Activated T-cell treated with anti-CD3 and anti-CD28 coated beads for 4 hours (primary cell): Measurements from ENCODE around the gene NTM.
"Not testable (repeated sequence)": the region's sequence is repeated elsewhere in the genome, so short reads cannot be mapped to it uniquely, and the experiment has no call there.

Experiments used
- DNase-seq: peaks from one replicate; pipeline ENCODE4 v3.0.0-alpha.2; 2020

The NTM gene

GRCh38 chr11:131674051-131674755 lies 303.8 kb downstream of the NTM start:
- no peak for DNase-seq

DNA sequence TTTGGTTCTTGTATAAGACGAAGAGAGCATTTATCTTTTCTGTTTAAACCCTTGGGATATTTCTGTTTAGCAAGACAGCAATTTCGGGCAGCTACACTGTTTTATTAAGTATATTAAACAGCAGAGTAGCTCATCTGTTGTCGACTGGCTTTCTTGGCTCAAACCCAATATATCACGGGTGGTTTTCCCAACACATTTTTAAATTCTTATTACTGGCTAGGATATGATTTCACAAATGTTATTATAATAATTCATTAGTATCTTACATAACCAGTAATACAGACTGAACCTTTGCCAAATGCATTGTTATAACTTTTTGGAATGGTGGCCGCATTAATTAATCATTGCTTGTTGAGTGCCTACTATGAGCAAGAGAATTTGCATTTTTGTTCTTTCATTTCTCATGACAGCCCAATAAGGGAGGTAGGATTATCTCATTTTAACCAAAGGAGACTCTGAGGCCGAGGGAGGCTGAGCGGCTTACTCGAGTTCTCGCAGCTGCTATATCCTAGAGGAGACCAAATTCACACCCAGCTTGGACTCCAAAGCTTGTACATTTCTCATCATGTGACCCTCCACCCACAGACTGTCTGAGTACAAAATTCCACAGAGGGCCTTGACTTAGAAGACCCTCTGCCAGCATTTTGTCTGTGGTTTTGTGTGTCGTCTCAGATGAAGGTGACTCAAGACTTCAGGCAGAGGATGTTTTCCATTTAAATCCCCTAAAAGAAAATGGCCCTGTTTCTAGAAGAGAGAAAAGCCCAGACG lies 304.9 kb downstream of the NTM start:
- DNase-seq, result no peak

GRCh38 chr11:131677828-131678470 lies 307.5 kb downstream of the NTM start:
- no peak for DNase-seq

DNA sequence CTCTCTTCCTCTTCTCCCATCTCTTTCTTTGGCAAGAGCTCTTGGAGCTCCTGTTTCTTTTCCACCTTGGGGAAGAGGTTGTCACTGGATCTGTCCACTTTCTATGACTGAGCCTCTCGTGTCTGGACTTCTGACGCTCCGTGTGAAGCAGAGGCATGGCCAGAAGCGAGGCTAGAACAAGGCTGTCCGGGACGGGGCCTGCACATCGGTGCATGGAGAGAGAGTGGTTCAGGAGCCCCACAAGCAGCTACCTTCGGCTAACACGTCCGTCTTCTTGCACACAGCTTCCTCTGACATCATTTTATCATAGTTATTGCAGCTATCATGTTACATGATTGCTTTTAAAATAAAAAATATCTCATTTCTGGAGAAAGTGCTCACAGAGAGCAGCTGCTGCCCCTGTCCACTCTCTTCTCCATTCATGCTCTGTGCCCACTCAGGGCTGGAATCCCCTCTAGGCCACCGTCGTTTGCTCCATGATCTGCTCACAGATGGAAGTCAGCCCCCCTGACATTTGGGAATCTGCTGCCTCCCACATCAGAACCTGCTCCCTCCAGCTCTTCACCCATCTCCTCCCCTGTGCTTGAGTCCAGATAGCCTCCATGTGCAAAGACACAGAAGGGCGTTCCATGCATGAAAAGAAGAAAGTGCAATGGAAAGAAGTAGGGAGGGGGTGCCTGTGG lies 308.4 kb downstream of the NTM start:
- DNase-seq, result no peak

- DNase-seq, result not testable (repeated sequence)
Measured at GRCh38 chr11:131680448-131680847, 310.0 kb downstream of the NTM start.

DNA sequence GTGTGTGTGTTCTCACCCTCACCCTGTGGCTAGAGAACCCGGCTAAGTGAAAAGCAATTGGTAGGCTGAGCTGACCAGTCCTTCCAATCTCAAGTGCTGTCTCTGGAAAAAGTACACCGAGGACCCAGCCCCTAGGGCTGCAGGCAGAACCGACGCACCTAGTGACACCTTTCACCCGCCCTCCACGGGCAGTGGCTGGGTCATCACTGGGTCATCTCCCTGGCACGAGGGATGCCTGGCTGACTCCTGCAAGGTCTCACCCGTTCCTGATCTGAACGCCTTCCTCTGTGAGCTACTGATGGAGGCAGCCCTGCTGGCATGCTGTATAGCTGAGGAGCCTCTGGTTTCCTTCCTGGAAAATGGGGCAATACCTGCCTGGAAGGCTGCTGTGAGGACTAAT lies 311.5 kb downstream of the NTM start:
- DNase-seq, result no peak

DNA sequence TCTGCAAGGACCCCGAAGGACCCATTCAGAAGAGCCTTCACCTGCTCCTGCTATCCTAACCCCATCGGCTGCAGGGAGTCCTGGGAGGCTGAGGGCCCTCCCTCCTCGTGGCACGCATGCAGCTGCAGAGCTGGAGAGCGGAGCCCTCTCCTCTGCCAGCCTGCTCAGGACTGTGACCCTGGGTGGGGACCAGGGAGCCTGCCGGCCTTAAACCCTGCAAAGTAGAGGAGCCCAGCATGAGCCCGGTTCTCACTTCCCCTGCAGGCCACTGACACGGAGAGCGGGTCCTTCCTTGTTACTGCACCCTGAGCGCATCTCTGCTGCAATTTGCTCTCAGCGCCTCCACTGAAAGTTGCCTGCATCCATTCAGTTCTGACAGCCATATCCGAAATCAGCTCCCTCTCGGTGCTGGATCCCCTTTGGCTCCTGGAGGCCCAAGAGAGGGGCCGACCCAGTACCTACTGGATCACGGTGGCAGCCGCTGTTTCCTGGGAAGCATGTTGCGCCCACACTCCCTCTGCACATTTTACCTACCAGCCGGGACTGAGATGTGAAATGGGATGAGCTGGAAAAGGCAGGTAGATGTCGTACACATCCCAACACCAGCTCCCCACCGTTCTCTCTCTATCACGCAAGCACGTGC lies 312.1 kb downstream of the NTM start:
- no peak for DNase-seq

- no peak for DNase-seq
Measured at GRCh38 chr11:131683131-131683530, 312.7 kb downstream of the NTM start.

DNA sequence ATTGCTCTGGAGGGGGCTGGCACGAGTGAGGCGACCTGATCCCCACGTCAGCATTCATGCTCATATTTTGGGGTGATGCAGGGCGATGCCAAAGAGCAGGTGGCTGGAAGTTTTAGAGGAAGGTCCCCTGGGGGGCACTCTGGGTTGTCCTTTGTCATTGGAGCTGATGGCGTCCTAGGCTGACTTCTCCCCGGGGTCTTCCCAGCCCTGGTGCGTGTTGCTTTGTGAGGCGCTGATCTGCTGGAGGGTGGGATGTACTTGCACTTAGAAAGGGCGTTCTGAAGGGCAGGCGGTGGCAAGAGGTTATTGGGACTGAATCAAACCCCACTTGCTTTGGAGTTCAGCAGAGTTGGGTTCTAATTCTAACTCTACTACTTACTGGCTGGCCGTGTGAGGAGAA lies 313.3 kb downstream of the NTM start:
- DNase-seq, result no peak

GRCh38 chr11:131684111-131685060 lies 314.0 kb downstream of the NTM start:
- DNase-seq, result no peak

GRCh38 chr11:131685206-131685605 lies 314.8 kb downstream of the NTM start:
- DNase-seq, result no peak

DNA sequence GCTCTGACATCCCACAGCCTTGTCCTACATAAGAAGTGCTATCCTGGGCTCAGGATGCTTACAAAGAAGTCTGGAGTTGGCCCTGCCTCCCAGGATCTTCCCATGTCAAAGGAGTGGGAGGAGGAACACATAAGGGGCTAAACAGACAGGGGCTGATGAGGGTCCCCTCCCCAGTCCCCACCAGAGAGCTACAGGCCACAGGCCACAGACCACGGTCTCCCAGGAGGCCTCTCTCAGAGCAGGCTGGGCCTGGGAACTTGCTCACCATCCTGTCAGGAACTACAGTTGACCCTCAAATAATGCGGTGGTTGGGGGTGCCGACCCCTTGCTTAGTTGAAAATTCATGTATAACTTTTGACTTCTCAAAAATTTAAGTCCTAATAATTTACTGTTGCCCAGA lies 315.5 kb downstream of the NTM start:
- no peak for DNase-seq

DNA sequence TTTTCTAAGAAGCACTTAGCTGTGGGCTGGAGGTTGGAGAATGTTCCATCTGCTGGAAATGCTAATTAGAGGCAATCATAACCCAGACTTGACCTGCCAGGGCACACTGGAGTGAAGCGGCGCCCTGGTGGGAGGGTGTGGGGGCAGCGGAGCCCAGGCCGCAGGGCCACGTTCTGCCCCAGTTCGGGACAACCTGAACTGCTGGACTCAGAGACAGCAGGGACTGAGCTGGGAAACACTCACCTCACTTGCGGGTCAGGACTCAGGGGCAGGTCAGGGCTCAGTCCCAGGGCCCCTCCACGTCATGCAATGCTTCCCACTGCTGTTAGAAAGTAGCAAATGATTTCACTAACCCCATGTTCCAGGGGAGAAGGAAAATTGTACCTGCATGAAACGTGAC lies 316.4 kb downstream of the NTM start:
- no peak for DNase-seq

DNA sequence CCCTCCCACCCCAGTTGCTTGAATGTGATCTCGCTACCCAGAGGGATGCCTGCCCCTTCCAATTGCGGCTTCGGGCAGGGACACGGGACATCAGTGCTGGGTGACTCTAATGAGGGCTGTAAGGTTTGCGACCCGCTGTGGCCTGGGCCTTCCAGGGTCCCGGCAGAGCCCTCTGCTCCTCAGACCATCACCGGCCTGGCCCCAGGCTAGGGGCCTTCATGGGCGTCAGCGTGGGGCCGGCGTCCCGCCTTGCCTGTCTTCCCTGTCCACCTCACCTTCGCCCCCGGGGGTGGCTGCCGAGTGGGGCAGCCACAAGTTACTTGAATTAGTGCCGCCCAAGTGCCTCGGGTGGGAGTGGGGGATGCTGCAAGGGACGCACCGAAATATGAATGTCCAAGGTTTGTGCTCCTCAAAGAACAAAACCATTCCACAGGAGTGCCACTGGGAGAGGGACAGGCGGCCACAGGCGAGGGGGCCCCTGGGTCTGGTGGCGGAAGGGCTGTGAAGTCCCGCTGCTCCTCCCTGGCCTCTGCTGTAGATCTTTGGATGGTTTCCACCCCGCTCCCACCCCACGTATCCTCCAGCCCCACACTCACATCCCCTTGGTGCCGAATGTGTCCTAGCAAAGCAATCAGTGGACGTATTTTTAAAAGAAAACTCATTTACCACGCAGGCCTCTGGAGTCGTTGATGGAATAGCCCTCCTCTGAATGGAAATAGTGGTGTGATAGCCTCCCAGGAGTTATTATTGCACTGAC lies 317.1 kb downstream of the NTM start:
- DNase-seq, result no peak

- DNase-seq, result no peak
Measured at GRCh38 chr11:131688048-131688693, 317.8 kb downstream of the NTM start.

DNA sequence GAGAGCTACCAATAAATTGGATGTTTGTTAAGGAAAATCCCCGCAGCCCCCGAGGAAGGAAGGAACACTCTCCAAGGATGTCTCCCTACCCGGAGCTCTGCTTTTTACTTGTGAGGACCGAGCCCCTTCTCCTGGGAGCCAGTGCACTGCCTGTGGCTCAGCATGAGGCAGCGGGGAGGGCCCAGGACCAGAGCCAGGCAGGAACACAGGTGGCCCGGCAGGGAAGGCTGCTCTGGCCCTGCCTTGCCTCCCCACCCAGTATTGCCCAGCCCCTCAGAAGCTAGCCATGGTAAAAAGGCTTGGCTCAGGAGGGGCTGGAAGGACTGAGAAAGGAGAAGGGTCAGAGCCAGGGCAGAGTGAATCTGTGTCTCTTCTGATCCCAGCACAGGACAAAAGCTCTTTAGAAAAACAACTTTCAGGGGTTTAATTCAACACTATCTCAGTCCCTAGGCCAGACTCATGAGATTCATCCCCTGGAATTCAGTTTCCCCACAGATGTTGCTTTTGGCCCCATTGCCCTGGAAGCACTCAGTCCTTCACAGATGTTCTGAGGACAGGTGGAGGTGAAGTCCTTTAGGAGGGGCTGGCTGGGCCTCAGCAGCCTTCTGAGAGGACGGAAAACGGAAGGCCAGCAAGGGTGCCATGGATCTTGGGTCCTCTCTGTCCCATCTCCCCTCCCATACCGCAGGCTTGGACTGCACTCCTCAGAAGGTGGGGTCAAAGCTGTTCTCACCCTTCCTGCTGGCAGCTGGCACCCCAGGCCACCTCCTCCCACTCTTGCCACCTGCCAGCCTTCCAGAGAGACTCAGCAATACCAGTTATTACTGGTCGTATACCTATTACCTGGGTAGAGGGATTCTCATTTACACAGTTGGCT lies 318.9 kb downstream of the NTM start:
- no peak for DNase-seq

DNA sequence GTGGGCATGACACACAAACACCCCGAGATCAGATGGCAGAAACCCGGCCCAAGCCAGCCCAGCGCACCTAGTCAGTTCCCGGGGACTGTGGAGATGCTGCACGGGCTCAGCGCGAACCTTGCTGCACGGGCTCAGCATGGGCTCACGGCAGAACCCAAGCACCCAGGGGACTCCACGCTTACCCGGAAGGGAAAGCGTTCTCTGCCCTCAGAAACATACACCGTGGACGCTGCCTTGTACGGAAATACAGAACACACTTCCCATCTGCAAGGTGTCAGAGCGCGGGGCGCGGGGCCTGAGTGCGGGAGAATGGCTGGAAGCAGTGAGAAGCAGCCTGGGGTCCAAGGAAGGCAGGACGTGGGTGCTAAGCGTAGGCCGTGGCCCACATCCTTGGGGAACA lies 319.9 kb downstream of the NTM start:
- DNase-seq, result no peak

DNA sequence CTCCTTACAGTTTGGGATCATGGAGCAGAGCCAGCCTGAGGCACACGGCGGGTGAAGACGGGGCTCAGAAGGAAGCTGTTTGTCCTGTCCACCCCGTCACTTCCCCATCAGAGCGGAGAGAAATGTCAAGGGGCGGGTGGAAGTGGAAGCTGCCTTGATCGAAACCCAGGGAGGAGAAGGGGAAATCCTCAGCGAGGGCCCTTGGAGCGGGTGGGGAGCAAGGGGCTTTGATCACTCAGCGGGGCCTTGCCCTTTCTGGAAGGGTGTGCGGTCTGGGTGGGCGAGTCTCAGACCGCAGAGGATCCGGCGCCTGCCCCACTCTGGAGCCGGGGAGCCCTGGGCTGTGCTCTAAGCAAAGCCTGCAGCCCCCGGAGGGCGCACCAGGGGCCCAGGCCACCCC lies 320.4 kb downstream of the NTM start:
- DNase-seq, result no peak
